Breast epithelium (tissue), 4 donors: ENCODE measurements around the gene SNX14. TPM values are rescaled to one million over a fixed set of nuclear protein-coding genes. Genes with fewer than 3 reads are reported as not detected.

Experiments
- DNase-seq, 2 donors: peaks; one replicate each; pipeline ENCODE4 v3.0.0-alpha.2; 2019; ENCODE audit warnings: low spot score in 2 of 2
- H3K27ac ChIP-seq, 2 donors: fragments of 200-600 bp; sonication (generic) in 1 of 2; one replicate each; pipeline ENCODE4 v1.5.1; 2016 to 2019; ENCODE audit warnings: mild to moderate bottlenecking in 1 of 2
- H3K27me3 ChIP-seq, 2 donors: fragments of 200-600 bp; sonication (generic) in 1 of 2; one replicate each; pipeline versions ENCODE4 v1.5.1 to v1.6.0; 2017 to 2019; ENCODE audit warnings: control low read depth in 1 of 2, mild to moderate bottlenecking in 1 of 2
- H3K36me3 ChIP-seq: fragments of 200-600 bp; one replicate; pipeline ENCODE4 v1.5.1; 2019
- H3K4me1 ChIP-seq, 2 donors: fragments of 200-600 bp; sonication (generic); one replicate each; pipeline ENCODE4 v1.5.1; 2016 to 2019; ENCODE audit warnings: control low read depth in 1 of 2
- H3K4me3 ChIP-seq, 3 donors: fragments of 200-600 bp; sonication (generic); 1 replicate in 2 of 3; 2 replicates in 1 of 3; pipeline ENCODE4 v1.5.1; 2016 to 2019; ENCODE audit warnings: mild to moderate bottlenecking in 3 of 3, moderate library complexity in 2 of 3
- H3K9me3 ChIP-seq, 2 donors: fragments of 200-600 bp; sonication (generic) in 1 of 2; one replicate each; pipeline ENCODE4 v1.5.1; 2016 to 2019; ENCODE audit warnings: control low read depth in 1 of 2
- CTCF ChIP-seq, 3 donors: fragments of 450-650 bp; IDR thresholded peaks; one replicate each; pipeline ENCODE4 v1.5.1; 2016 to 2017; ENCODE audit warnings: antibody characterized with exemption in 3 of 3, mild to moderate bottlenecking in 3 of 3, moderate library complexity in 3 of 3
- POLR2A ChIP-seq: fragments of 450-650 bp; IDR thresholded peaks from one replicate; pipeline ENCODE4 v1.6.1; 2016; ENCODE audit warnings: antibody characterized with exemption, mild to moderate bottlenecking, moderate library complexity
- POLR2AphosphoS5 ChIP-seq, 3 donors: sonication (generic); formaldehyde crosslinking; IDR thresholded peaks; one replicate each; pipeline ENCODE4 v1.6.1; 2017; ENCODE audit warnings: antibody characterized with exemption in 3 of 3
- intact Hi-C: fragments of 100-400 bp; cut with DNase I; formaldehyde crosslinking; loops from one replicate; pipeline ENCODE4 v1.15.1; 2023; ENCODE audit warnings: low total_unique reads
- total RNA-seq, 3 donors: library from RNA; depleted of rRNA; stranded (reverse); fragments of >200 nt; gene quantifications; one replicate each; pipeline ENCODE4 v1.1.0, GENCODE V29; 2016

The SNX14 gene
- total RNA-seq, 3 donors from 2014 or later = 72.2 to 126 (median 103) TPM

GRCh38 chr6:85579581-85579980, 14.1 kb downstream of the SNX14 start:
- Histone ChIP-seq H3K27me3 (no peaks in the 10 kb centered on the region), H3K36me3 (no peaks in the 10 kb centered on the region), H3K27ac (no peak overlapping the region), H3K4me1 (no peaks in the 10 kb centered on the region), H3K4me3 (no peak overlapping the region), H3K9me3 (peaks cover 0 to 17% of the 10 kb centered on the region in 2 donors)
- intact Hi-C loops = no loop called here
- TF ChIP-seq POLR2A = no peak
- no peak for DNase-seq

- no peaks in the 10 kb centered on the region for H3K27me3 ChIP-seq
- H3K36me3 ChIP-seq = no peaks in the 10 kb centered on the region
- no peaks in the 10 kb centered on the region for H3K4me1 ChIP-seq
- TF ChIP-seq POLR2AphosphoS5 (IDR thresholded peaks at IDR 0.05) = no peak
- no peak for TF ChIP-seq CTCF (IDR thresholded peaks at IDR 0.05)
- no peak for TF ChIP-seq POLR2A
- no peaks in the 10 kb centered on the region for H3K9me3 ChIP-seq
- no peak overlapping the region for H3K4me3 ChIP-seq
- no peak overlapping the region for H3K27ac ChIP-seq
- DNase-seq = no peak
- intact Hi-C loops = no loop called here
These were observed 17.2 kb downstream of the SNX14 start for GRCh38 chr6:85576476-85576875.

GRCh38 chr6:85574932-85575598, 18.6 kb downstream of the SNX14 start:
- H3K27ac ChIP-seq = no peak overlapping the region
- no peaks in the 10 kb centered on the region for H3K36me3 ChIP-seq
- H3K4me1 ChIP-seq = no peaks in the 10 kb centered on the region
- no peak overlapping the region for H3K4me3 ChIP-seq
- TF ChIP-seq POLR2A (no peak), CTCF (IDR thresholded peaks at IDR 0.05) (no peak), POLR2AphosphoS5 (IDR thresholded peaks at IDR 0.05) (no peak)
- no peak for DNase-seq
- intact Hi-C loops = no loop called here
- H3K27me3 ChIP-seq = no peaks in the 10 kb centered on the region
- H3K9me3 ChIP-seq = no peaks in the 10 kb centered on the region

- Histone ChIP-seq H3K4me3 (no peak overlapping the region), H3K36me3 (no peaks in the 10 kb centered on the region), H3K9me3 (no peaks in the 10 kb centered on the region), H3K27me3 (no peaks in the 10 kb centered on the region), H3K4me1 (no peaks in the 10 kb centered on the region), H3K27ac (no peak overlapping the region)
- no peak for TF ChIP-seq POLR2A
- TF ChIP-seq POLR2AphosphoS5 (IDR thresholded peaks at IDR 0.05) = no peak
- no peak for TF ChIP-seq CTCF (IDR thresholded peaks at IDR 0.05)
- intact Hi-C loops = no loop called here
- no peak for DNase-seq
These were observed 24.3 kb downstream of the SNX14 start for GRCh38 chr6:85569323-85569722.

GRCh38 chr6:85568411-85568810, 25.2 kb downstream of the SNX14 start:
- DNase-seq = no peak
- Histone ChIP-seq H3K36me3 (no peaks in the 10 kb centered on the region), H3K9me3 (no peaks in the 10 kb centered on the region), H3K27me3 (no peaks in the 10 kb centered on the region), H3K27ac (no peak overlapping the region), H3K4me1 (no peaks in the 10 kb centered on the region), H3K4me3 (no peak overlapping the region)
- intact Hi-C loops = no loop called here
- TF ChIP-seq CTCF (IDR thresholded peaks at IDR 0.05) (no peak), POLR2A (no peak), POLR2AphosphoS5 (IDR thresholded peaks at IDR 0.05) (no peak)
